ENCODE measurements around the gene IVD. TPM values are rescaled to one million over a fixed set of nuclear protein-coding genes. Genes with fewer than 3 reads are reported as not detected.

Gene IVD
- total and polyA plus RNA-seq, 10 donors: 25.1 to 93.9 (median 59.6) TPM

GRCh38 chr15:40418126-40418525 lies 12.5 kb downstream of the IVD start:
- H3K36me3 ChIP-seq: peaks cover 0 to 67% (median 56%) of the 10 kb centered on the region in 6 donors
- DNase-seq: no peak
- peak in 1 of 3 donors; percentile 20 for TF ChIP-seq POLR2AphosphoS5 (IDR thresholded peaks at IDR 0.05)
- TF ChIP-seq POLR2A (IDR thresholded peaks at IDR 0.05): no peak
- H3K4me1 ChIP-seq: peaks cover 11 to 24% (median 21%) of the 10 kb centered on the region in 6 donors
- no peak overlapping the region for H3K4me3 ChIP-seq
- intact Hi-C loops (cut with DNase I; ENCODE audit: low total_unique reads): loop anchor here (10.0 kb wide), 1 partner anchor 53 kb away; no protein-coding TSS in a partner anchor
- 92 to 97% (median 93%) methylated on average over 10 of the region's 10 CpGs for WGBS, 5 donors
- no peaks in the 10 kb centered on the region for H3K9me3 ChIP-seq
- H3K27ac ChIP-seq: no peak overlapping the region
- H3K27me3 ChIP-seq (replicated peaks in 1 of 7): no peaks in the 10 kb centered on the region

GRCh38 chr15:40420071-40420713 lies 14.6 kb downstream of the IVD start:
- no peak for DNase-seq
- no peaks in the 10 kb centered on the region for H3K27me3 ChIP-seq (replicated peaks in 1 of 7)
- H3K9me3 ChIP-seq: no peaks in the 10 kb centered on the region
- intact Hi-C loops (cut with DNase I; ENCODE audit: low total_unique reads): loop anchor here (5.0 kb wide), 3 partner anchors 78 to 143 kb away; partner anchors contain the start of genes CCDC9B and INAFM2
- no peak overlapping the region for H3K4me3 ChIP-seq
- H3K36me3 ChIP-seq: peaks cover 0 to 46% (median 36%) of the 10 kb centered on the region in 6 donors
- TF ChIP-seq CTCF (IDR thresholded peaks at IDR 0.05 in 8 of 11, conservative IDR thresholded peaks at IDR 0.05 in 3 of 11) (no peak), POLR2AphosphoS5 (IDR thresholded peaks at IDR 0.05) (peak; percentile 4 to 58 (median 30))
- WGBS, 5 donors: 74 to 83% (median 80%) methylated on average over 11 of the region's 11 CpGs
- peaks cover 11 to 24% (median 21%) of the 10 kb centered on the region in 6 donors for H3K4me1 ChIP-seq
- peak overlapping the region in 4 of 8 donors; percentile 38 to 65 (median 51) for H3K27ac ChIP-seq

GRCh38 chr15:40420793-40421192 lies 15.2 kb downstream of the IVD start:
- H3K36me3 ChIP-seq: peaks cover 0 to 40% (median 30%) of the 10 kb centered on the region in 6 donors
- H3K4me1 ChIP-seq: peaks cover 11 to 24% (median 21%) of the 10 kb centered on the region in 6 donors
- no peak overlapping the region for H3K4me3 ChIP-seq
- intact Hi-C loops (cut with DNase I; ENCODE audit: low total_unique reads): loop anchor here (5.0 kb wide), 3 partner anchors 78 to 143 kb away; partner anchors contain the start of genes CCDC9B and INAFM2
- no peaks in the 10 kb centered on the region for H3K9me3 ChIP-seq
- TF ChIP-seq POLR2A (IDR thresholded peaks at IDR 0.05) (no peak), POLR2AphosphoS5 (IDR thresholded peaks at IDR 0.05) (no peak), CTCF (IDR thresholded peaks at IDR 0.05 in 8 of 11, conservative IDR thresholded peaks at IDR 0.05 in 3 of 11) (no peak)
- no peaks in the 10 kb centered on the region for H3K27me3 ChIP-seq (replicated peaks in 1 of 7)
- H3K27ac ChIP-seq: peak overlapping the region in 5 of 8 donors; percentile 20 to 63 (median 48)
- DNase-seq: no peak
- 41 to 68% (median 62%) methylated on average over 3 of the region's 3 CpGs for WGBS, 5 donors

- TF ChIP-seq POLR2AphosphoS5 (IDR thresholded peaks at IDR 0.05) (peak; percentile 76 to 88 (median 80)), POLR2A (IDR thresholded peaks at IDR 0.05) (no peak), CTCF (IDR thresholded peaks at IDR 0.05 in 8 of 11, conservative IDR thresholded peaks at IDR 0.05 in 3 of 11) (peak; percentile 86 to 97 (median 93))
- intact Hi-C loops (cut with DNase I; ENCODE audit: low total_unique reads): loop anchor here (5.0 kb wide), 3 partner anchors 79 to 144 kb away; partner anchors contain the start of genes CCDC9B and INAFM2
- H3K9me3 ChIP-seq: no peaks in the 10 kb centered on the region
- DNase-seq: peak; percentile 96
- H3K4me3 ChIP-seq: no peak overlapping the region
- H3K4me1 ChIP-seq: peaks cover 11 to 24% (median 21%) of the 10 kb centered on the region in 6 donors
- H3K27me3 ChIP-seq (replicated peaks in 1 of 7): no peaks in the 10 kb centered on the region
- H3K27ac ChIP-seq: no peak overlapping the region
- WGBS, 5 donors: 17 to 25% (median 20%) methylated on average over 20 to 31 of the region's 31 CpGs
- H3K36me3 ChIP-seq: peaks cover 0 to 33% (median 23%) of the 10 kb centered on the region in 6 donors
Measured at GRCh38 chr15:40421246-40422157, 15.9 kb downstream of the IVD start.

Data from spleen (tissue), 11 donors.